A673 (cell line): ENCODE data around the gene LAMA2. TPM values are rescaled to one million over a fixed set of nuclear protein-coding genes. Genes with fewer than 3 reads are reported as not detected.

Source experiments
- BruUV-seq: library from RNA; stranded (reverse); fragments of 400-500 nt; replicated peaks from 2 replicates; lab custom pipeline; 2021; lab: Mats Ljungman, UMichigan
- CTCF ChIA-PET: fragments of 300-600 bp; sonication (Branson Sonifier 250); formaldehyde crosslinking; loops from one replicate; lab custom pipeline; 2022; ENCODE audit warnings: antibody characterized with exemption; lab: Charles Lee
- POLR2A ChIA-PET: fragments of 300-600 bp; sonication (Branson Sonifier 250); formaldehyde crosslinking; loops from one replicate; lab custom pipeline; 2022; ENCODE audit warnings: antibody characterized with exemption; ENCODE audit not compliant: low non-redundant PET; lab: Charles Lee
- DNase-seq: peaks from one replicate; pipeline ENCODE4 v3.0.0-alpha.2; 2015; ENCODE audit warnings: low spot score
- H3K27ac ChIP-seq: fragments of 200-600 bp; sonication (generic); 2 replicates; pipeline ENCODE4 v1.5.1; 2016; ENCODE audit warnings: mixed run types, low read depth, mild to moderate bottlenecking, mixed read lengths, antibody characterized with exemption, low read length; ENCODE audit not compliant: poor library complexity, severe bottlenecking
- H3K27me3 ChIP-seq: fragments of 200-600 bp; sonication (generic); replicated peaks from 2 replicates; pipeline ENCODE4 v1.6.1; 2017; ENCODE audit warnings: mixed run types, low read depth, mild to moderate bottlenecking, mixed read lengths, antibody characterized with exemption, low read length; ENCODE audit not compliant: insufficient read depth, poor library complexity
- H3K36me3 ChIP-seq: fragments of 200-600 bp; sonication (generic); 2 replicates; pipeline ENCODE4 v1.6.1; 2016; ENCODE audit warnings: mixed run types, mild to moderate bottlenecking, mixed read lengths, antibody characterized with exemption, low read length; ENCODE audit not compliant: insufficient read depth, poor library complexity, severe bottlenecking
- H3K4me1 ChIP-seq: fragments of 200-600 bp; sonication (generic); 2 replicates; pipeline ENCODE4 v1.6.1; 2017; ENCODE audit warnings: mixed run types, mild to moderate bottlenecking, mixed read lengths, antibody characterized with exemption, low read length; ENCODE audit not compliant: insufficient read depth, poor library complexity, severe bottlenecking
- H3K4me3 ChIP-seq: fragments of 200-600 bp; sonication (generic); 2 replicates; pipeline ENCODE4 v1.5.1; 2016; ENCODE audit warnings: low read depth, mixed run types, mild to moderate bottlenecking, mixed read lengths, low read length; ENCODE audit not compliant: poor library complexity, severe bottlenecking
- H3K9me3 ChIP-seq: fragments of 200-600 bp; sonication (generic); 2 replicates; pipeline ENCODE4 v1.6.1; 2016; ENCODE audit warnings: mixed run types, low read depth, mild to moderate bottlenecking, mixed read lengths, antibody characterized with exemption, low read length; ENCODE audit not compliant: poor library complexity, severe bottlenecking
- EZH2 ChIP-seq: fragments of 200-600 bp; sonication (generic); IDR thresholded peaks from 2 replicates; pipeline ENCODE4 v1.6.1; 2017; ENCODE audit warnings: borderline replicate concordance, low read depth, mild to moderate bottlenecking, mixed read lengths, antibody characterized with exemption, low read length; ENCODE audit not compliant: poor library complexity, severe bottlenecking
- intact Hi-C: fragments of 100-400 bp; cut with micrococcal nuclease; formaldehyde crosslinking; loops from one replicate; pipeline ENCODE4 v1.10.0; 2022; ENCODE audit not compliant: unreplicated experiment
- total RNA-seq: library from RNA; stranded (reverse); gene quantifications from 2 replicates; pipeline ENCODE4 v1.2.3, GENCODE V29; 2021
- TF ChIP-seq, protein P1 (sequence below): fragments of 300-800, 200-600 bp; sonication (generic); conservative IDR thresholded peaks from 2 replicates; pipeline ENCODE4 v1.5.1; 2017; ENCODE audit warnings: low read depth, mild to moderate bottlenecking, antibody characterized with exemption, low read length, moderate library complexity, mixed read lengths

Gene LAMA2
- total RNA-seq, 1 experiment from 2014 or later, result 2.2 TPM

DNA sequence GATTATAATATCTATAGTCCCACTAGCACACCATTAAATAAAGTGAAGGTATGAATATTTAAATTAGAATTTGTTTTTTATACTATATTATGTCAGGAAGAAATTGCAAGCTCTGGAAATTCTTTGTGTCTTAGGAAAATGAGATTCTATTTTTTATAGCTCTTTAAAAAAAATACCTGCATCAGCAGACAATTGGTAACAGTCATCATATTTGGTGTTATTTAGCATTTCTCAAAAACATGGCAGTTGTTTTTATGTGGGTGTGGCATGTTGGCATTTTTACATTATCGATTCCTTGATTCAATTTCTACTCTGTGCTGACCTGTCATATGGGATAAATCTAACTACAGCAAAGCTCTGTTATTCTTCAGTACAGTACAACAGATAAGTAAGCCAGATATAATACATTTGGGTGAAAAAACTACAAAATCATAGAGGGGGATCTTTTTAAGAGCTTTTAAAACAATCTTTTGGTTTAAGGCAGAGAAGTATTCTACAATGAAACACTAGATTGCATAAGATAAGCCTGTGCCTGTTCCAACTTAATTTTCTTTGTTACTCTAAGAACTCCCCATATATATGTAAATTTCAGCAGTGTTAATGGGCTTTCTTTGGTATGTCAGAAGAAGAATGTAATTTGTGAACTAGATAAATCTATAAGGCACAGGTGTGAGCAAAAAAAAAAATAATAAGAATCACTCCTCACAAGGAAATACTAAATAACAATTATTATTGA lies 71.5 kb downstream of the LAMA2 start:
- no peaks in the 10 kb centered on the region for H3K27me3 ChIP-seq
- no peaks in the 10 kb centered on the region for H3K9me3 ChIP-seq
- H3K4me1 ChIP-seq, result peaks cover 4% of the 10 kb centered on the region
- TF ChIP-seq, protein P1, sequence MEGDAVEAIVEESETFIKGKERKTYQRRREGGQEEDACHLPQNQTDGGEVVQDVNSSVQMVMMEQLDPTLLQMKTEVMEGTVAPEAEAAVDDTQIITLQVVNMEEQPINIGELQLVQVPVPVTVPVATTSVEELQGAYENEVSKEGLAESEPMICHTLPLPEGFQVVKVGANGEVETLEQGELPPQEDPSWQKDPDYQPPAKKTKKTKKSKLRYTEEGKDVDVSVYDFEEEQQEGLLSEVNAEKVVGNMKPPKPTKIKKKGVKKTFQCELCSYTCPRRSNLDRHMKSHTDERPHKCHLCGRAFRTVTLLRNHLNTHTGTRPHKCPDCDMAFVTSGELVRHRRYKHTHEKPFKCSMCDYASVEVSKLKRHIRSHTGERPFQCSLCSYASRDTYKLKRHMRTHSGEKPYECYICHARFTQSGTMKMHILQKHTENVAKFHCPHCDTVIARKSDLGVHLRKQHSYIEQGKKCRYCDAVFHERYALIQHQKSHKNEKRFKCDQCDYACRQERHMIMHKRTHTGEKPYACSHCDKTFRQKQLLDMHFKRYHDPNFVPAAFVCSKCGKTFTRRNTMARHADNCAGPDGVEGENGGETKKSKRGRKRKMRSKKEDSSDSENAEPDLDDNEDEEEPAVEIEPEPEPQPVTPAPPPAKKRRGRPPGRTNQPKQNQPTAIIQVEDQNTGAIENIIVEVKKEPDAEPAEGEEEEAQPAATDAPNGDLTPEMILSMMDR, result no peak
- TF ChIP-seq EZH2, result no peak
- intact Hi-C loops, result no loop called here
- CTCF ChIA-PET, result interaction anchor here (0.6 kb wide), 1 partner anchor 799 kb away, joined by 6 read pairs; no protein-coding TSS in a partner anchor
- H3K27ac ChIP-seq, result no peak overlapping the region
- no peaks in the 10 kb centered on the region for H3K36me3 ChIP-seq
- DNase-seq, result no peak
- POLR2A ChIA-PET, result interaction anchor here (0.6 kb wide), 1 partner anchor 690 kb away, joined by 3 read pairs; no protein-coding TSS in a partner anchor
- H3K4me3 ChIP-seq, result no peak overlapping the region
- no TSS peak for BruUV-seq

DNA sequence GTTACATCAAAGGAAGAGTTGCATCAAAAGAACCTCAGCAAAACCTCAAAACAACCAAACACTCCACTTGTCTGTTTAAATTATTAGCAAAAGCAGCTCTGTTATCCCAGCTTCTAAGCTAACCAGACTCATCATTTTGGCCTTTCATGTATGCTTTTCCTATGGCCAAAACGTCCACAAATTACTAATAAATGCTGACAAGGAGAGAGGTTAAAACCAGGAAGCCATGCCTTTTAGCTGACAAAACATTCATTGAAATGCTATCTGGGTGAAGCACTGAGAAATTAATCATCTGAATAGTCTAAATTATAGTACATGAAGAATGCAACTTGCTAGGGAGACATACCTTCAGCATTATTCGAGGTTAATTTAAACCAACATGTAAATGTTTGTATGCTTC lies 80.6 kb downstream of the LAMA2 start:
- H3K9me3 ChIP-seq, result no peaks in the 10 kb centered on the region
- intact Hi-C loops, result no loop called here
- TF ChIP-seq, protein P1, result no peak
- no peak for TF ChIP-seq EZH2
- ChIA-PET POLR2A (no interaction called here), CTCF (no interaction called here)
- no peak overlapping the region for H3K27ac ChIP-seq
- BruUV-seq, result no TSS peak
- no peak for DNase-seq
- no peaks in the 10 kb centered on the region for H3K36me3 ChIP-seq
- no peaks in the 10 kb centered on the region for H3K27me3 ChIP-seq
- H3K4me3 ChIP-seq, result no peak overlapping the region
- no peaks in the 10 kb centered on the region for H3K4me1 ChIP-seq

DNA sequence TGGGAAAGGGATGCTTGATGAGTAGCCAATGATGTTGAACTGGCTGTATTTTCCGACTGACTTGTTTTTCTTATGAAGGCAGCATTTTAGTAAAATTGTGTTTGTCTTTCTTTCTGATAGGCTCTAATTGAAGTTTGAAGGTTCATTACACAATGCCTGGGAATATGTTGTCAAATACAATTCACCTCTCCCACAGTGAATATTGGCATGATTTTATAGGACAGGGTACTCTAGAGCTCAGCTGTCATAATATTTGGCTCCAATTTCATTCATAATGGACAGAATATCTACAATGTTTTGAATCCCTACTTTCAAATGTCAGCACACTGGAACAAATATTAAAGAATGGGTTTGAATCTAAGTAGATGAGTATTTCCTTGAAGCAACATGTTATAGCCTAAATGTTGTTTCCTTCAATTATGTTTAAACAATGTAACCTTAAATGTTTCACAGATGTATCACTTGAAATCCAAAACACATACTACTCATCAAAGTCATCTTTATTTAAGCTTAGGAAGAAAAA lies 81.4 kb downstream of the LAMA2 start:
- POLR2A ChIA-PET, result no interaction called here

More for the DNA sequence above, 81.4 kb downstream of the LAMA2 start:
- no peak overlapping the region for H3K4me3 ChIP-seq
- no peak overlapping the region for H3K27ac ChIP-seq
- CTCF ChIA-PET, result no interaction called here
- no TSS peak for BruUV-seq
- no peak for TF ChIP-seq EZH2
- TF ChIP-seq, protein P1, result no peak
- H3K36me3 ChIP-seq, result no peaks in the 10 kb centered on the region
- no peaks in the 10 kb centered on the region for H3K9me3 ChIP-seq
- intact Hi-C loops, result no loop called here
- DNase-seq, result no peak
- no peaks in the 10 kb centered on the region for H3K27me3 ChIP-seq
- H3K4me1 ChIP-seq, result no peaks in the 10 kb centered on the region
